Measurements from ENCODE around the gene IL1B. TPM values are rescaled to one million over a fixed set of nuclear protein-coding genes. Genes with fewer than 3 reads are reported as not detected.

The IL1B gene
- total and polyA plus RNA-seq, 2 donors (not counting 3 experiments of a cell fraction or from before 2014, with no cell fraction given), result 0.25 TPM; not detected in 1

GRCh38 chr2:112848833-112849232, 12.3 kb upstream of the IL1B start:
- Histone ChIP-seq H3K9me3 (replicated peaks; ENCODE audit: control insufficient read depth, insufficient read depth, low read length) (no peaks in the 10 kb centered on the region), H3K27ac (ENCODE audit: insufficient read depth, low read depth, low read length) (no peak overlapping the region), H3K4me1 (ENCODE audit: control insufficient read depth, extremely low read depth, insufficient read depth, low read length) (no peaks in the 10 kb centered on the region), H3K27me3 (ENCODE audit: control insufficient read depth in 2 of 2, insufficient read depth in 2 of 2, low read length in 2 of 2) (peaks cover 0 to 5% of the 10 kb centered on the region in 2 experiments), H3K9me1 (replicated peaks; ENCODE audit: control insufficient read depth, extremely low read depth, insufficient read depth, low read length) (no peaks in the 10 kb centered on the region), H3K4me3 (replicated peaks in 1 of 3; ENCODE audit: insufficient read depth in 1 of 3, low read depth in 1 of 3, low read length in 3 of 3) (no peak overlapping the region), H3K36me3 (ENCODE audit: control insufficient read depth in 2 of 2, extremely low read depth in 1 of 2, insufficient read depth in 2 of 2, low read length in 2 of 2) (no peaks in the 10 kb centered on the region), H3K9ac (replicated peaks; ENCODE audit: extremely low read depth, insufficient read depth, low read length) (no peak overlapping the region), H3K79me2 (ENCODE audit: control insufficient read depth, insufficient read depth, low read length) (no peaks in the 10 kb centered on the region), H3K4me2 (ENCODE audit: insufficient read depth, low read length) (no peak overlapping the region), H2AFZ (ENCODE audit: low read depth, low read length) (no peak overlapping the region), H4K20me1 (replicated peaks; ENCODE audit: control insufficient read depth, extremely low read depth, insufficient read depth, low read length) (no peaks in the 10 kb centered on the region)
- CTCF ChIA-PET, result no interaction called here
- intact Hi-C loops (cut with micrococcal nuclease) (no loop called here), dilution Hi-C loops (cut with MboI; ENCODE audit: extremely low pct_ligation_motif_present, low sequenced_read_pairs) (no loop called here)
- BruUV-seq (replicated peaks), result no TSS peak
- DNase-seq (ENCODE audit: low read depth, low spot score), result no peak
- no peak for FAIRE-seq
- no peak for TF ChIP-seq EZH2 (IDR thresholded peaks at IDR 0.05; ENCODE audit: borderline replicate concordance, low read depth, low read length, severe bottlenecking)
- no peak for TF ChIP-seq MYC (IDR thresholded peaks at IDR 0.05; ENCODE audit: low read depth, low read length)
- TF ChIP-seq, protein P1, sequence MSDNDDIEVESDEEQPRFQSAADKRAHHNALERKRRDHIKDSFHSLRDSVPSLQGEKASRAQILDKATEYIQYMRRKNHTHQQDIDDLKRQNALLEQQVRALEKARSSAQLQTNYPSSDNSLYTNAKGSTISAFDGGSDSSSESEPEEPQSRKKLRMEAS (IDR thresholded peaks at IDR 0.05; ENCODE audit: insufficient read depth, insufficient read length), result no peak
- TF ChIP-seq POLR2AphosphoS5 (IDR thresholded peaks at IDR 0.05; ENCODE audit: insufficient read depth, low read depth, low read length), result no peak
- TF ChIP-seq CTCF (IDR thresholded peaks at IDR 0.05; ENCODE audit: extremely low read depth in 1 of 2, insufficient read depth in 1 of 2, low read depth in 1 of 2, low read length in 2 of 2), result no peak
- no peak for TF ChIP-seq GATA2 (IDR thresholded peaks at IDR 0.05; ENCODE audit: insufficient read depth, insufficient read length, low read depth, low read length)
- TF ChIP-seq FOS (IDR thresholded peaks at IDR 0.05; ENCODE audit: borderline replicate concordance, insufficient read depth, low read length), result no peak
- POLR2A ChIA-PET, result no interaction called here
